GM18907 (cell line): ENCODE results near the gene CPLX1.

Experiments used
- ATAC-seq: cut with Tn5 transposase; IDR thresholded peaks from one replicate; pipeline ENCODE4 v1.9.1; 2021; ENCODE audit warnings: mild to moderate bottlenecking, moderate library complexity; ENCODE audit not compliant: unreplicated experiment

Gene CPLX1

DNA sequence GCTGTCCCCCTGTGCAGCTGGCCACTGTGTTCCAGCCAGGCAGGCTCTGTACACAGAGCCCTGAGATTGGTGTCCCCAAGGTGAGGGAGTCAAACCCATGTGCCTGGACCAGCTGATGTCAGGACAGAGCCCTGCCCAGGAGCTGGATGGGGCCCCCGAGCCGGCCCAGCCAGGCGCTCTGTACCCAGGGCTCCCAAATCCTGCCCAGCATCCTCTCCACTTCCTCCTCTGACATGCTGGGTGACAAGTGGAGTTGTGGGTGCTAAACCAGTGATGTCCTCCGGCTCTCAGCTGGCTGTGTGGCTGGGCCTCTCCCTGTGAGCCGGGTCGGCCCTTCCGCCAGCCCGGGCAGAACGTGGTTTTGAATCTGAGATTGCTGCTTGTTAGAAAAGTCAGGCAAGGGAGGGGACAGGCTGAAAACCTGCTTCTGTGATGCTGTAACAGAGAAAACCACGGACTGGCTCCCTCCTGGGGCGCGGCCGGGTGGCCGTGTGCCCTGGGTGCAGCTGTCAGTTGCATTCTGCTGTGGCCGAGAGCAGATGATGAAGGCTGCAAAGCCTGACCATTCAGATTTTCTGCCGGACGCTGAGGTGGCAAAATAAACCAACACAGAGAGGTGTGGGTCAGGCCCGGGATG lies 7.9 kb upstream of the CPLX1 start:
- ATAC-seq = no peak

DNA sequence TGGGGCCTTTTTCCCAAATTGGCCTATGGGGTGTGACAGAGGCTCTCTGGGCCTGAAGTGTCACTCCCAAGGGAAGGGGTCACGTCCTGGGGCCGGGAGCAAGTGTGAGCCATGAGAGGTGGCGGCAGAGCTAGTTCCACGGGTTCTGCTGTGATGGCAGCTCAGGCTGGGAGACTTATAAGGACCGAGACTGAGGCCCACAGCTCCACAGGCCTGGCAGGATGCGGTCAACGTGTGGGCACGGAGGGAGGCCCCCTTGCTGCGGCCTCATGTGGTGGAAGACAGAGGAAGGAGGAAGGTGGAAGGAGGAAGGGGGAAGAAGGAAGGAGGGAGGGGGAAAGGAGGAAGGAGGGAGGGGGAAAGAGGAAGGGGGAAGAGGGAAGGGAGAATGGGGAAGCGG lies 7.2 kb upstream of the CPLX1 start:
- ATAC-seq = no peak

DNA sequence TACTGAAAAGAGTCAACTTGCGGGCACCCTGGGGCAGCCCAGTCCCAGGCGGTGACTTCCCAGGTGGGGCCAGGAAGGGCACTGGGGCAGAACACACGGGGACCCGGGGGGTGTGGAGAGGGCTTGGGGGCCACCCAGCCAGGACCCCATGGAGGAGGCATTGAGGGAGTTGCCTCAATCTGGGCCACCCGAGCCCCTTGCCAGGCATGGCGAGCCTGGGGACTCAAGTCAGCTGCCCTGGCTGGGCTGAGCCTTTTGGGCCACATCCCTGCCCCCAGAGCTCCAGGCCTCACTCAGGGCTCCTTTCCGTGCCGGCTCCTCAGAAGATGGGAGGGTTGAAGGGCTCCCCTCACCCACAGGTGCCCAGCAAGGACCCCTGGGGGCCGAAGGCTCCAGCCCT lies 6.6 kb upstream of the CPLX1 start:
- ATAC-seq = no peak

DNA sequence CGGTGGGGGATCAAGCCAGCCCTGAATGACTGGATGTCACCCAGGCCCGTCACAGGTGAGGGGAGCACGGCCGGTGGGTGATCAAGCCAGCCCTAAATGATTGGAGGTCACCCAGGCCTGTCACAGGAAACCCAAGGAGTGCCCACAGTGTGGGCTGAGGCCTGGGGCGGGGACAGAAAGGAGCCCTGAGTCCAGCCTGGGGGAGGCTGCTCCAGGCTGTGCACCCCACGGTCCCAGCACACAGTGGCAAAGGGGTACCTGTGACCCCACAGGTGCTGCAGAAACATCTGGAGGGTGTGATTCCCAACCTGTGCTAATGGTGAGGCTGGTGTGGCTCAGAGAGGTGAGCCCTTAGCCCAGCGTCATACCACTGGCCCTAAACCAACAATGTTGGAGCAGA lies 6.2 kb upstream of the CPLX1 start:
- no peak for ATAC-seq

- no peak for ATAC-seq
Observed at GRCh38 chr4:831483-831805, 5.5 kb upstream of the CPLX1 start.

DNA sequence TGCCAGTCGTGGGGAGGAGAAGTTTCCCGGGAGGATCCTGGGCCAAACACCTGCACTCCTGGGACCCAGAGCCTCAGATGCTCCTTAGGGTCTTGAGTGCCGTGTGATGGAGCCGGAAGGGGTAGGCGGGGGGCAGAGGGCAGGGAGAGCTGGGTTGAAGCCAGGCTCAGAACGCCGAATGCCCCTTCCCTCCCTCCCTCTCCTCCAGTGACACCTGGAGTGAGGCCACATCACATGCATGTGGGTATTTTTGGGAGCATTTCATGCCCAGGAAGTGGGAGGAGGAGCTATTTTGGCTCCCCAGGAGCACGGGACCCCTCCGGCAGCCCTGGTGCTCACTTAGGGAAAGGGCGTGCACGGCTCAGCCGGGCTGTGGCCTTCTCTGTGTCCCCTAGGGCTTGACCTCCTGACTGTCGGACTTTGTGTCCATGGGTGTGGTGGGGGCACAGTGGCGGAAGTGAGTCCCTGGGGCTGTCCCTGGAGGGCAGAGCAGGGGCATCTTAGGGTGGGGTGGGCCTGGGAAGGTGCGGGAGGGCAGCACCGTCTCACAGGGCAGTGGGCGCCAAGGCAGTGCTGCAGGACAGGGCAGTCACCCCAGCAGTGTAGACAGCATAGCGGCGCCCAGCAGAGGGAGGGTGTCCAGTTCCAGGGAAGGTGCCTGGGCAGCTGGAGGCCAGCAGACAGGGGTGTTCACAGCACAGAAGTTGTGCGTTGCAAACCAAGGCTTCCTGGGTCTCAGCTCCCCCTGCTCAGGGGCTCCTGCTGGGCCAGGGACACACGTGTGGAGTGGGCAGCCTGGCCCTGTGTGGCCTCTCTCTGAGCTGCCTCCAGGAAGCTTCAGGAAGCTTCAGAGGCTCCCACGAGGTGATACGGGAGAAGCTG lies 4.9 kb upstream of the CPLX1 start:
- ATAC-seq = no peak

GRCh38 chr4:829761-830600 lies 4.1 kb upstream of the CPLX1 start:
- ATAC-seq = no peak

DNA sequence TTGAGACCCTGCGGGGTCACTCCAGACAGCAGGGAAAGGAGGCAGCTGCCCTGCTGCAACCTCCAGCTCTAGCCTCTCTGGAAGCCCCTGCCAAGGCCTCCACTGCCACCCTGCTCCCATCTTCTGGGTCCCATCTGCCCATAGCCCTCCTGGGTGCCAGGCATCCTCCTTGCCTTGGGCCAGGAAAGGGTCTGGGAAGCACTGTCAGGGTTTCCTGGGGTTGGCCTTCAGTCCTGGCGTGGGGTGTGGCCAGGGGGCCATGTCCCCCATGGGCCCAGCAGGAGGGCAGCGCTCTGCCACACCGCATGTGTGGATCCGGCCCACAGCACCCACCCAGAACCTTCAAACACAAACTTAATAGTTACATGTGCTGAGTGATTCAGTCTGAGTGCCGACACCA lies 3.4 kb upstream of the CPLX1 start:
- ATAC-seq = no peak

GRCh38 chr4:828641-829271 lies 2.8 kb upstream of the CPLX1 start:
- no peak for ATAC-seq

GRCh38 chr4:827209-828081 lies 1.5 kb upstream of the CPLX1 start:
- no peak for ATAC-seq

- no peak for ATAC-seq
Observed at GRCh38 chr4:826508-827208, 729 bp upstream of the CPLX1 start.

DNA sequence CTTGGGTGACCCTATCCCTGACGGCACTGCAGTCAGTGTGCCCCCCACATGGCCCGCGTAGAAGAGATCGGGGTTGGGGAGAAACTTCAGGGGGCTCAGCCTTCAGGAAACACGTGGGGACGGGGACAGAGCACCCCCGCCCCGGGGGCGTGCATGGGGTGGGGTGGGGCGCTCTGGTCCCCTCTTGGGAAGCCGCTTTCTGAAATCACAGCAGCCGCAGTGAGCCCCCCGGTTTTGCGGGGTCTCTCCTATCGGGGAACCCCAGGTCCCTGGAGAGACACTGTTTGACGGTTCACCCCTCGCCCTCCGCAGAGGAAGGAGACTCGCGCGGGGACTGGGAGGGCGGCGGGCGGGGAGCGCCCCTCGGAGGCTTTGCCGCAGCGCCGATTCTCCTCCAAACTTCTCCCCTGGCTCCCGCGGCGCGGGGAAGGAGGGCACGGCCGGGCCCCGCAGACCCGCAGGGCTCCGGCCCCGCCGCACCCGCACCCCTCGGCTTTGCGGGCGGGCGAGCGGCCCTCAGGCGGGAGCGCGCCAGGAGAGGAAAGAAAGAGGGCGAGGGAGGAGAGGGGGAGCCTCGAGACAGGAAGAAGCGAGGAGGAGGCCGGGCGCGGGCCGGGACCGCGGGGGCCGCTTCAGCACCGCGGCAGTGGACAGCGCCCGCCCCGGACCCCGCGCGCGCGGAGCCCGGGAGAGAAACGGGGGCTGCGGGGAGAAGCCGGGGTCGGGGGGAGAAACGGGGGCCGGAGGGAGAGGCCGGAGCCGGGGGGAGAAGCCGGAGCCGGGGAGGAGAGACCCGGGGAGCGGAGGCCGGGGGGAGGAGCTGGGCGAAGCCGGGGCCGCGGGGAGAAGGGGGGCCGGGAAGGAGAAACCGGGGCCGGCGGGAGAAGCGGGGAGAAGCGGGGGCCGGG lies 612 bp downstream of the CPLX1 start:
- no peak for ATAC-seq

DNA sequence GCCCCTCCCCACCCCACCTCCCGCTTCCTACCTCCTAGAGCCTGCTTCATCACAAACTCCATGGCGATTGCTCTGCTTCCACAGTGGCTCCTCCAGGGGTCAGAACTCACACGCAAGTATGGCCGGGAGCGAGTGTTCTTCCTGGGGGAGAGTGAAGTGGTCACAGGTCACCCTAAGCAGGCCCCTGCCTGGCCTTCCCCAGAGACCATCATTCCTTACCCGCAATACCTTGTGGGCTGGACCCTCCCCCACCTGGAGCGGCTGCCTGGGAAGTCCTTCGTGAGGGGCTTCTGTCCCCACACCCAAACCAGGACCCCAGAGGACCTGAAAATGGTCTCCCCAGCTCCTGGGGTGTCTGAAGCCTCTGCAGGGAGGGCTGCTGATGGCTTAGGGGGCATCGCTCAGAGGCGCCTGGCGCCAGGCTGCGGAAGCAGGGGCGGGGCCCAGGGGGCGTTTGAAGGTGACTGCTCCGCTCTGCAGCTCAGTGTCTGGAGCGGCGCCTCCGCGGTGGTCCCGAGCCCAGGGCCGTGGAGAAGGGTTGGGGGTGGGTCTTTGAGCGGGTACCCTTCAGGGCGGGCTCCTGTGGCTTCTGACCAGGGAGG lies 1.4 kb downstream of the CPLX1 start:
- no peak for ATAC-seq

- ATAC-seq = no peak
Observed at GRCh38 chr4:823761-824460, 2.0 kb downstream of the CPLX1 start.

GRCh38 chr4:823176-823760 lies 2.7 kb downstream of the CPLX1 start:
- no peak for ATAC-seq

DNA sequence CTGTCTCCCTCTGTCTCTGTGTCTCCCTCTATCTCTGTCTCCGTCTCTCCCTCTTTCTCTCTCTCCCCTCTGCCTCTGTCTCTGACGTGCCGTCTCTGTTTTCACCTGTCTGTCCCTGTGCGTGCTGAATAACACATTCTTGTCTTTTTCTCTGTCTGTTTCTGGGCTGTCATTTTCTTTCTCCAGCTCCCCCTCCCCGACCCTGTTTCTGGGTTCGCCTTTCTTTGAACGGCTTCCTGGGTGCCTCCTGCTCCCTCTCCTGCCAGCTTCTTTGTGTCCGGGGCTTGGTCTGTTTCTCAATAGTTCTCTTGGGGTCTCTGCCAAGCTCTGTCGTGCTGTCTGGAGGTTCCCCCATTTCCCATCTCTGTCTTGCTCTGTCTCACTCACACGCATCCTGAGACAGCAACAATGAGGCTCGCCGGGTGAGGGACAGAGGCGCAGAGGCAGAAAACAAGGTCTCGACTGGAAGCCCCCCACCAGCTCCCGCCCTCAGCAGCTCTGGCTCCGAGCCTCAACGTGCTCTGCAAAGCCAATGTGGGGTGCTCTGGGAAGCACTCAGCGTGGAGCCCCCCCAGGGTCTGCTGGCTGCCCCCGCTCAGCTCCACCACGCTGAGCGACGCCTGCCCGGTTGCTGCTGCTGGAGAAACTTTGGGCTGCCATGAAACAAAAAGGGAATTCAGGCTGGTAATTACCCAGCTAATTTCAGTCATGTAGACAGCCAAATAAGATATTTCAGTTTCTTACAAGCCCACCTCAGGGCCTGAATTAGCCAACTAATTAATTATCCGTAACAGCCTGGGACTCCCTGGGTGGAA lies 3.4 kb downstream of the CPLX1 start:
- no peak for ATAC-seq
